ENCODE measurements around the gene PNLIPRP1.
A peak's percentile ranks its signal among the peaks of the same experiment; 100 is the strongest.

Gene PNLIPRP1

GRCh38 chr10:116607336-116607735 lies 16.6 kb downstream of the PNLIPRP1 start:
- H3K4me3 ChIP-seq (ENCODE audit: low read depth, low read length) = no peak overlapping the region
- TF ChIP-seq CTCF (IDR thresholded peaks at IDR 0.05; ENCODE audit: low read depth, low read length, missing control alignments) = no peak
- in situ Hi-C loops (cut with HindIII; ENCODE audit: low sequenced_read_pairs) = no loop called here
- no peak for DNase-seq (ENCODE audit: low read depth)

- peak overlapping the region; percentile 29 for H3K4me3 ChIP-seq (ENCODE audit: low read depth, low read length)
- in situ Hi-C loops (cut with HindIII; ENCODE audit: low sequenced_read_pairs) = no loop called here
- no peak for TF ChIP-seq CTCF (IDR thresholded peaks at IDR 0.05; ENCODE audit: low read depth, low read length, missing control alignments)
- no peak for DNase-seq (ENCODE audit: low read depth)
These were observed 18.2 kb downstream of the PNLIPRP1 start for GRCh38 chr10:116608686-116609594.

- in situ Hi-C loops (cut with HindIII; ENCODE audit: low sequenced_read_pairs) = no loop called here
- no peak for TF ChIP-seq CTCF (IDR thresholded peaks at IDR 0.05; ENCODE audit: low read depth, low read length, missing control alignments)
- H3K4me3 ChIP-seq (ENCODE audit: low read depth, low read length) = no peak overlapping the region
- no peak for DNase-seq (ENCODE audit: low read depth)
These were observed 19.8 kb downstream of the PNLIPRP1 start for GRCh38 chr10:116610443-116611152.

GRCh38 chr10:116611153-116611545 lies 20.4 kb downstream of the PNLIPRP1 start:
- TF ChIP-seq CTCF (IDR thresholded peaks at IDR 0.05; ENCODE audit: low read depth, low read length, missing control alignments) = no peak
- no peak overlapping the region for H3K4me3 ChIP-seq (ENCODE audit: low read depth, low read length)
- in situ Hi-C loops (cut with HindIII; ENCODE audit: low sequenced_read_pairs) = no loop called here
- no peak for DNase-seq (ENCODE audit: low read depth)

- DNase-seq (ENCODE audit: low read depth) = no peak
- no peak for TF ChIP-seq CTCF (IDR thresholded peaks at IDR 0.05; ENCODE audit: low read depth, low read length, missing control alignments)
- H3K4me3 ChIP-seq (ENCODE audit: low read depth, low read length) = no peak overlapping the region
- in situ Hi-C loops (cut with HindIII; ENCODE audit: low sequenced_read_pairs) = no loop called here
These were observed 21.5 kb downstream of the PNLIPRP1 start for GRCh38 chr10:116612107-116612769.

- no peak overlapping the region for H3K4me3 ChIP-seq (ENCODE audit: low read depth, low read length)
- in situ Hi-C loops (cut with HindIII; ENCODE audit: low sequenced_read_pairs) = no loop called here
- no peak for TF ChIP-seq CTCF (IDR thresholded peaks at IDR 0.05; ENCODE audit: low read depth, low read length, missing control alignments)
- DNase-seq (ENCODE audit: low read depth) = no peak
These were observed 22.7 kb downstream of the PNLIPRP1 start for GRCh38 chr10:116613471-116613870.

Data from astrocyte of the cerebellum (primary cell).